GM18951 (cell line): ENCODE data around the gene CCDC27.

ENCODE experiments used
- POLR2A ChIP-seq: IDR thresholded peaks from 4 replicates; pipeline ENCODE4 v1.6.1; 2011; ENCODE audit warnings: mild to moderate bottlenecking; ENCODE audit not compliant: insufficient read length, insufficient read depth; ENCODE audit errors: extremely low read depth
- in situ Hi-C: fragments of 300-500 bp; cut with MboI; formaldehyde crosslinking; loops from one replicate; pipeline ENCODE4 v1.12.0; 2022; ENCODE audit warnings: low sequenced_read_pairs, mixed read lengths, inconsistent platforms; ENCODE audit not compliant: unreplicated experiment

Gene CCDC27

GRCh38 chr1:3752400-3752945 lies at the start of gene CCDC27:
Gene CCDC27, plus strand, starts transcription at chr1:3752450. Its CDS starts 32 bp downstream, at chr1:3752482.
- no peak for TF ChIP-seq POLR2A
- in situ Hi-C loops: no loop called here

- TF ChIP-seq POLR2A: no peak
Observed at GRCh38 chr1:3702528-3702927, 49.7 kb upstream of the CCDC27 start.

GRCh38 chr1:3702990-3703728 lies 49.1 kb upstream of the CCDC27 start:
- in situ Hi-C loops: no loop called here
- TF ChIP-seq POLR2A: no peak

More at GRCh38 chr1:3702528-3702927, 49.7 kb upstream of the CCDC27 start:
- in situ Hi-C loops: no loop called here

- in situ Hi-C loops: no loop called here
- TF ChIP-seq POLR2A: no peak
Observed at GRCh38 chr1:3703786-3704371, 48.4 kb upstream of the CCDC27 start.

GRCh38 chr1:3705341-3705950 lies 46.8 kb upstream of the CCDC27 start:
- in situ Hi-C loops: no loop called here
- TF ChIP-seq POLR2A: no peak

- in situ Hi-C loops: no loop called here
- TF ChIP-seq POLR2A: no peak
Observed at GRCh38 chr1:3706651-3707297, 45.5 kb upstream of the CCDC27 start.

GRCh38 chr1:3707298-3707938 lies 44.8 kb upstream of the CCDC27 start:
- TF ChIP-seq POLR2A: no peak
- in situ Hi-C loops: no loop called here

- in situ Hi-C loops: no loop called here
- no peak for TF ChIP-seq POLR2A
Observed at GRCh38 chr1:3707939-3708328, 44.3 kb upstream of the CCDC27 start.

- in situ Hi-C loops: no loop called here
- TF ChIP-seq POLR2A: no peak
Observed at GRCh38 chr1:3708791-3709190, 43.5 kb upstream of the CCDC27 start.

- in situ Hi-C loops: no loop called here
- no peak for TF ChIP-seq POLR2A
Observed at GRCh38 chr1:3710251-3710650, 42.0 kb upstream of the CCDC27 start.

GRCh38 chr1:3711381-3711779 lies 40.9 kb upstream of the CCDC27 start:
- in situ Hi-C loops: no loop called here
- no peak for TF ChIP-seq POLR2A

GRCh38 chr1:3711780-3712451 lies 40.3 kb upstream of the CCDC27 start:
- in situ Hi-C loops: no loop called here
- TF ChIP-seq POLR2A: no peak

- in situ Hi-C loops: no loop called here
- TF ChIP-seq POLR2A: no peak
Observed at GRCh38 chr1:3712573-3713535, 39.4 kb upstream of the CCDC27 start.
